Large intestine (tissue), 3 donors: ENCODE data around the gene HSD11B2. TPM values are rescaled to one million over a fixed set of nuclear protein-coding genes. Genes with fewer than 3 reads are reported as not detected.

Experiments used
- DNase-seq, 2 donors: peaks; one replicate each; pipeline versions ENCODE4 v3.0.0 to v3.0.0-alpha.2; 2013
- H3K27ac ChIP-seq: one replicate; pipeline ENCODE4 v1.5.1; 2013; ENCODE audit warnings: low read length
- H3K27me3 ChIP-seq: 2 replicates; pipeline ENCODE4 v1.6.1; 2013; ENCODE audit warnings: low read length; ENCODE audit not compliant: control insufficient read depth, insufficient read depth
- H3K36me3 ChIP-seq: 2 replicates; pipeline ENCODE4 v1.6.1; 2013; ENCODE audit warnings: low read length; ENCODE audit not compliant: control insufficient read depth, insufficient read depth
- H3K4me1 ChIP-seq: one replicate; pipeline ENCODE4 v1.6.1; 2013; ENCODE audit warnings: low read length; ENCODE audit not compliant: control insufficient read depth, insufficient read depth
- H3K4me3 ChIP-seq: one replicate; pipeline ENCODE4 v1.5.1; 2013; ENCODE audit warnings: low read length
- H3K9me3 ChIP-seq: one replicate; pipeline ENCODE4 v1.6.1; 2013; ENCODE audit warnings: mild to moderate bottlenecking, low read depth, low read length, moderate library complexity; ENCODE audit not compliant: control insufficient read depth
- WGBS: methylation state at CpG from one replicate; pipeline ENCODE4 v1.1.5; 2013; ENCODE audit warnings: low lambda C conversion rate; ENCODE audit not compliant: insufficient coverage; 5-methylcytosine and 5-hydroxymethylcytosine counted together
- polyA plus RNA-seq: library from polyadenylated mRNA; unstranded; fragments of 120-200 nt; gene quantifications from one replicate; pipeline ENCODE4 v1.2.1, GENCODE V29; 2013

Gene HSD11B2
- polyA plus RNA-seq, 1 donor: 5.8 TPM

DNA sequence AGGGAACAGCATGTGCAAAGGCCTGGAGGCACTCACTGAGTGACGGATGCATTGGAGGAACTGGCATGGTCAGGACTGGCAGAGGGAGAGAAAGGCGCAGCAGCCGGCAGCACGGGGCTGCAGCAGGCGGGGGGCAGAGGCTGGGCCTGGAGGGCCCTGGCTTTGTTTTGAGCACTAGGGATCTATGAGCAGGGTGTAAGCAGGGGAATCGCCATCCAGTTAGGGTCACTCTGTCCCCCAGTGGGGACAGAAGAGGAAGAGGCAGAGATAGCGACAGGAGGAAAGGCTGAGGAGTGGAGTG, 14.2 kb downstream of the HSD11B2 start:
- no peak overlapping the region for H3K27ac ChIP-seq
- H3K9me3 ChIP-seq: peaks cover 4% of the 10 kb centered on the region
- H3K4me3 ChIP-seq: no peak overlapping the region
- no peak for DNase-seq
- H3K4me1 ChIP-seq: peaks cover 46% of the 10 kb centered on the region
- WGBS: no CpG with 5 or more reads among the region's 7 CpGs
- H3K27me3 ChIP-seq: no peaks in the 10 kb centered on the region
- H3K36me3 ChIP-seq: peaks cover 53% of the 10 kb centered on the region

DNA sequence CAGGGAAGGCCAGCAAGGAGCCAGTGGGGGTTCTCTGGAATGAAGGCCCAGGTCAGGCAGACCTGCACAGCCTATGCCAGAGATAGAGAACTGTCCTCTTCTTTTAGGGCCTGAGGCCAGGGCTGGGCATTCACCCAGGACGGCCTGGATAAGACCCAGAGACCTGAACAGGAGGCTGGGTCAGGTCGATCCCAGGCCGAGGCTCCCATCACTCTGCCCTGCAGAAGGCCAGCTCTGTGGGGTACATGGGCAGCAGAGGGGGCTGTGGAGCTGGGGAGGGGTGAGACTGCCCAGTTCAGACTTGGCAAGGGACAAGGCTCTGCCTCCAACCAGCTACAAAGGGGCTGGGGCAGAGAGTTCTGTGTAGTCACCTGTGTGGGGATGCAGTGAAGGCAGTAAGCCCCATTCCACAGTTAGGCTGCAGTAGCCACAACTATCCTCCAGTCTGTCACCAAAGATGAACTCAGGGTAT, 14.6 kb downstream of the HSD11B2 start:
- DNase-seq: no peak
- peaks cover 52% of the 10 kb centered on the region for H3K36me3 ChIP-seq
- H3K27me3 ChIP-seq: no peaks in the 10 kb centered on the region
- peaks cover 46% of the 10 kb centered on the region for H3K4me1 ChIP-seq
- no CpG with 5 or more reads among the region's 3 CpGs for WGBS
- H3K27ac ChIP-seq: no peak overlapping the region
- no peak overlapping the region for H3K4me3 ChIP-seq
- H3K9me3 ChIP-seq: peaks cover 4% of the 10 kb centered on the region

DNA sequence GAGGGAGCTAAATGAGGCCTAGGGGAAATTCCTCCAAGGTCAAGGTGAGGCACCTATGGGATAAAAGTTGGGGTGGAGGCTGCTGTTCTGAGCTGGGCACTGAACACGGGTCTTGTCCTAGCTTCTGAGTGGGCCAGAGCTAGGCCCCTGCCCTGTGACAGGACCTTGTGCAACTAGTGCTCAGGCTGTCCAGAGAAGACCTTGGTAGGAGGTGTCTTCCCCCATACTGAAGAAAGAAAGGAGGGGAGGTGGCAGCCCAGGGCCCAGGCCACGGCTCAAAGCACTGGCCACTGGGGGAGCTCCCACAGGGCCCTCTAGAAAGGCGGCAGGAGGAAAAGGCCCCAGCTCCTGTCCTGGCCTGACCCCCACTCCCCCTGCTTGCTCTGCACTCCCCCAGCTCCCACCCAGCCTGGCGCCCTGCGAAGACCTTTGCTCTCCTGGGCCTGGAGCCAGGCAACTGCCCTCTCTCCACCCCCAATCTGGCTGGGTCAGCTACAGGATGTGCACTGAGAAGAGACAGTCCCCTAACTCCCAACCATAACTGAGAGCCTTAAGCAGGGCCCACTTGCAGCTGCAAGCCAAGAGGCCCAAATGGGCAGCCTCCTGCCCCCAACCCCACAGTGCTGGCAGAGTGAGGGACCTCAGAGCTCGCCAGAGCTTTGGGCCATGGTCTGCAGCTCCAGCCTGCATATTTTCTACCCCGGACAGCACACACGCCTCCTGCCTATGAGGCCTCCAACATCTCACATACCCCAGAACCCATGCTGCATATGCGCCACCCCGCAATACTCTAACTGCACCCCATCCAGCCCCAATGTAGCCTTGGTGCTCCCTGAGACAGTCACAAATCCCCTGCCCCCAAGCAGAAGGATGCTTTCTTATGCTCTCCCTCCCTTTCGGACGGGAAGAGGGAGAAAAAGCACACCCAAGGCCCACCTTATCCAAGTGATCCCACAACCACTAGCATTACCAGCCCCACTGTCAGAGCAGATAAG, 15.3 kb downstream of the HSD11B2 start:
- peak; percentile 48 to 71 for DNase-seq
- peaks cover 4% of the 10 kb centered on the region for H3K9me3 ChIP-seq
- peaks cover 43% of the 10 kb centered on the region for H3K4me1 ChIP-seq
- peaks cover 52% of the 10 kb centered on the region for H3K36me3 ChIP-seq
- no peaks in the 10 kb centered on the region for H3K27me3 ChIP-seq
- WGBS: no CpG with 5 or more reads among the region's 12 CpGs
- H3K27ac ChIP-seq: no peak overlapping the region
- H3K4me3 ChIP-seq: no peak overlapping the region

DNA sequence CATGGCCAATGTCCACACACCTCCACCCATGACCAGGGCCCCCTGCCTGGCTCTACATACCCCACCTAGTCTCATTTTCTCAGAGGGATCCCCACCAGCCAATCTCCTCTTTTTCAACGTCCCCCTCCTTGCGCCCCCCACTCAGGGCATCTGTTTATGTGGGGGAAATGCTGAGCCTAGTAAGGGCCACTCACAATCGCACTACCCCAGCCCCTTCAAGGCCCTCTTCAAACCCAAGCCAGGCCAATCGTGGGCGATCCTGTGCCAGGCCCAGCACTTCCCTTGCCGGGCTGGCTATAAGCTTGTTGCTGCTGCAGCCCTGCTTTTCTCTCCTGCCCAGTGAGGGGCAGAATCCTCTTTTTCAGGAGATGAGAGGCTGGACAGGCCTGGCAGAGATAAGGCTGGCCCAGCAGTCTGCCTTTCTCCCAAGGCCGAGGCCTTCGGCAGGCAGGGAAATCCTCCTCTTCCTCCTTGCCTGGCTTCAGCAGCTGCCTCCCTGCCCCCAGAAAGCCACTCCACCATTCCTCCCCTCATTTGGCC, 16.1 kb downstream of the HSD11B2 start:
- H3K4me1 ChIP-seq: peaks cover 52% of the 10 kb centered on the region
- no peak for DNase-seq
- no peaks in the 10 kb centered on the region for H3K27me3 ChIP-seq
- H3K9me3 ChIP-seq: peaks cover 4% of the 10 kb centered on the region
- H3K27ac ChIP-seq: no peak overlapping the region
- peaks cover 53% of the 10 kb centered on the region for H3K36me3 ChIP-seq
- WGBS: no CpG with 5 or more reads among the region's 8 CpGs
- no peak overlapping the region for H3K4me3 ChIP-seq

DNA sequence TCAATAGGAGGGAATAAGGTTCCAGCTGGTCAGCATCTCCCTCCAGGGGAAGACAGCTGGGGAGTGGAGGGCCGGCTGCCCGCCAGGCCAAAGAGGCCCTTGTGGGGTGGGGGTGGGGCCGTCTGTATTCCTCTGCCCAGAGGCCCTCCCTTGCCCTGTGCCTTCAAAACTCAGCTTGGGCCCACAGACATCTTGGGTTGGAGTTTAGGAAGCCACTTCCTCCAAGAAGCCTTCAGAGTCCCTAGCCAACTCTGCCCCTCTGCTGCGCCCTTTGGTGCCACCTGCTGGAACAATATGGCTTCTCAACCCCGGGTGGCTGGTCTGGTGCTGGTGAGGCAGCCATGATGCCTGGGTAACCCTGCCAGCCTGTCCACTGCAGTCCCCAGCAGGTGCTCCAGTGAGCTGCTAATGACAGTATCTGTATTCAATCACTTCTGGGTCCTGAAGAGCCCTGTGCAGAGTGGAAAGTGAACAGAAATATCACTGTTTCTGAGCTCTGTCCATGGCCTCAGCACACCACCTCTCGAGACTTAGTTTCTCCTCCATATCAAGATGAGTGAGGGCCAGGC, 16.7 kb downstream of the HSD11B2 start:
- Histone ChIP-seq H3K27ac (no peak overlapping the region), H3K9me3 (peaks cover 4% of the 10 kb centered on the region), H3K4me1 (peaks cover 57% of the 10 kb centered on the region), H3K27me3 (no peaks in the 10 kb centered on the region), H3K36me3 (peaks cover 54% of the 10 kb centered on the region), H3K4me3 (no peak overlapping the region)
- no CpG with 5 or more reads among the region's 6 CpGs for WGBS
- no peak for DNase-seq

DNA sequence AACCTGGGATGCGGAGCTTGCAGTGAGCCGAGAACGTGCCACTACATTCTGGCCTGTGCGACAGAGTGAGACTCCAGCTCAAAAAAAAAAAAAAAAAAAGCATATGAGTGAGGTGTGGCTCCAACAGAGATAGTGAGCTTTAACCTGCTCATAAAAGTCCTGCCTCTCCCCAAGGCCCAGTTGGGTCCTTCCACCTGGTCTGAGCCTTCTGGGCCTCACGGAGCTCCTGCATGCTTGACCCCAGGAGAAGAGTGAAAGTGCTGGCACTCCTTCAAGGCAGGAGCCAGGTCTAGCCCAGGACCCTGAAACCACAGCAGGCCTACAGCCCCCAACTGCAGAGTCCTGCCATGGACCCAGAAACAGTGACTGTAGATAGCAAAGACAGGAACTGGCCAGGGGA, 17.7 kb downstream of the HSD11B2 start:
- Histone ChIP-seq H3K9me3 (peaks cover 4% of the 10 kb centered on the region), H3K36me3 (peaks cover 57% of the 10 kb centered on the region), H3K27me3 (no peaks in the 10 kb centered on the region), H3K4me1 (peaks cover 61% of the 10 kb centered on the region), H3K4me3 (no peak overlapping the region), H3K27ac (peak overlapping the region; percentile 24)
- peak; percentile 73 to 79 for DNase-seq
- no CpG with 5 or more reads among the region's 5 CpGs for WGBS

DNA sequence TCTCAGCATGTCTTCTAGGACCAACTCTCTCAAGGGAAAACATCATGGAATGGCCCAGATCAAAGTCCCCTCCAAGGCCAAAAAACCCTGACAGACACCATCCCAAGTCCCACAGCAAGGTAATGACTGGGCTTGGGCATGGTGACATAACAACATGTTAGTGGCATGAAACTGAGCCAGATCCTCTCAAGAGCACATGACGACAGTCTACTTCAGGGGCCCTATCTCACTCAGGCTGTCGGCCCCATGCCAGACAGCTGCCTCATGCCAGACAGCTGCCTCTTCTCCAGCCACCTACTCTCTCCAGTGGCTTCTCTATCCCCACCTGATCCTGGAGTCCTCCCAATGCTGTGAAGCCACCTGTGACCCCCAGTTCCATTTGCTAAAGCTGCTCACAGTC, 18.4 kb downstream of the HSD11B2 start:
- Histone ChIP-seq H3K4me1 (peaks cover 66% of the 10 kb centered on the region), H3K9me3 (peaks cover 4% of the 10 kb centered on the region), H3K27me3 (no peaks in the 10 kb centered on the region), H3K4me3 (no peak overlapping the region), H3K27ac (no peak overlapping the region), H3K36me3 (peaks cover 52% of the 10 kb centered on the region)
- peak in 1 of 2 donors; percentile 43 for DNase-seq
- no CpG with 5 or more reads among the region's 2 CpGs for WGBS

DNA sequence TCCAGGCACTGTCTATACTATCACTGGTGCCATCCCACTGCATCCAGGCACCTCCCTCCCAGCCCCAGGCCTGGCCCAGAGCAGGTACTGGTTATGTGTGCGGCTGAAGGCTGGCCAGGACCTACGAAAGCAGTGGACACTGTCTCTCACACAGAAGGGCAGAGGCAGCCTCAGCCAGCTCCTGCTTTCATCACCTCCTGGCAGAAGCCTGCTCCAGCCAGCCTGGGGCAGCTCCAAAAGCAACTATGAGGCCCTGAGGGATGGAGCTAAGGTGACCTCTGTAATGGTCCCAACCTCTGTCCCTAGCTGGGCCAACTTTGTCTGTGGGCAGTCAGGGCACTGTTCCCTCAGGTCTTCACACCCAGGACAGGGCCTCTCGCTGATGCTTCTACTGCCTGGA, 18.8 kb downstream of the HSD11B2 start:
- H3K36me3 ChIP-seq: peaks cover 48% of the 10 kb centered on the region
- H3K4me1 ChIP-seq: peaks cover 66% of the 10 kb centered on the region
- DNase-seq: no peak
- H3K9me3 ChIP-seq: peaks cover 4% of the 10 kb centered on the region
- no peak overlapping the region for H3K4me3 ChIP-seq
- no peak overlapping the region for H3K27ac ChIP-seq
- no CpG with 5 or more reads among the region's 3 CpGs for WGBS
- no peaks in the 10 kb centered on the region for H3K27me3 ChIP-seq

DNA sequence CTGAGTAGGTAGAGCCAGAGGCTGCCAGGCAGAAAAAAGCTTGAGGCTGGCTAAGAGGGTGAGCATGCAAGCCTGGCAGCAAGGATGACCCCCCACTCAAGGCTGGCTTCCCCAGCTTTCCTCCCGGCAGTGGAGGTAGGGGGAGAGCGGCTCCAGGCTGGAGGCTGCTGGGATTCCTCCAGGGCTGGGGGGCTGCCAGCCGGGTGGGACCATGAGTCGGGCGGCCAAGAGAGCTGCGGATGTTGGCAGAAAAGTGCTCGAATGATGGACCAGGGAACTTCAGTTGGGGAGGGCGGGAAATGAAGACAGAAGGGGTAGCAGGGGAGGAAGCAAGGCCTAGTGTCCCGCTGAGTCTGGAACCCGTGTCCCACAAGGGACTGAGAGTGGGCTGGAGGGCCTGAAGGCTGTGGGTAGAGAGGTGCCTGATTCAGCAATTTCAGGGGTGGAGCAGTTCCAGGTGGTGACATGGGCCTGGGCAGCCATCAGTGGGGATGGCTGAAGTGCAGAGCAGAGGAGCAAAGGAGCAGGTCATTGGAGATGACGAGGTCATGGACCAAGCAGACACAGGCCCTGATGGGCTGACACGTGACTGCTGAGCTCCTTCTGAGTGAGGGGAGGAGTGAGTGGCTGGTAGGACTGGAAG, 20.3 kb downstream of the HSD11B2 start:
- 97% methylated on average over 5 of the region's 12 CpGs for WGBS
- H3K9me3 ChIP-seq: peaks cover 4% of the 10 kb centered on the region
- H3K27me3 ChIP-seq: no peaks in the 10 kb centered on the region
- DNase-seq: no peak
- H3K4me3 ChIP-seq: no peak overlapping the region
- peaks cover 57% of the 10 kb centered on the region for H3K4me1 ChIP-seq
- peak overlapping the region; percentile 80 for H3K27ac ChIP-seq
- peaks cover 47% of the 10 kb centered on the region for H3K36me3 ChIP-seq

DNA sequence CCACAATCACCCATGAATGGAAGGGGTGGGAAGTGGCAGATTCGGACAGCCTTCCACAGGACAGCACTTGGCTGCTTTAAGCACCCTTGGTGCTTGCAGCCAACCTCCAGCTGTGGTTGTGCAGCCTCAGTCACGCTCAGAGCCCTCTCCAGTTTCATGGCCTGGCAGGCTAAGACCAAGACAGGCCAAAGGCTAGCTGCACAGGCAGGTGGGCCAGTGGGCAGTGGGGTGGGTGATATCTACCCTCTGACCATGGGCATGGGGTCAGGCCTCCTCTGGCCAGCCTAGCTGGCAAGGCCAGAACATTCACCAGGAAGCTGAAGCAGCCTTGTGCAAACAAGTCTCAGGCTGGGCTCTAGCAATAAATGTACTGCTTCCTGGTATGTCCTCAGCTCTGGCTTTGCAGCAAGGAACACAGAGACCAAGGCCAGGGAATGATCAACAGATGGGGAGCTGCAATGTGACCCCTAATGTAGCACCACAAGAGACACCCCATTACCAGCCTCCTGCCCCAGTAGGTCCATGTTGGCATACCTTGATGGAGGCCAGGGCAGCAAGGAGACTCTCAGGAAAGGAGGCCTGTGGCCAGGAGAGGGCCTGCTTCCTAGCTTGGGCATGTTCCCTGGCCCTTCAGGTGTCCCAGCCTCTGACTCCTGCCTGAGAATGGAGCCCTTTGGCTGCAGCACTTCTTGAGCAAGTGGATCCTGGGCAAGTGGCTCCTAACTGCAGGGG, 20.9 kb downstream of the HSD11B2 start:
- WGBS: no CpG with 5 or more reads among the region's 2 CpGs

More for the DNA sequence above, 20.9 kb downstream of the HSD11B2 start:
- Histone ChIP-seq H3K36me3 (peaks cover 47% of the 10 kb centered on the region), H3K4me3 (no peak overlapping the region), H3K27me3 (no peaks in the 10 kb centered on the region), H3K9me3 (peaks cover 4% of the 10 kb centered on the region), H3K27ac (peak overlapping the region; percentile 80), H3K4me1 (peaks cover 50% of the 10 kb centered on the region)
- peak in 1 of 2 donors; percentile 70 for DNase-seq
